NCI-H128 (cell line): Measurements from ENCODE around the gene IP6K2.
"Not testable (repeated sequence)": the region's sequence is repeated elsewhere in the genome, so short reads cannot be mapped to it uniquely, and the experiment has no call there.

Experiments
- DNase-seq: peaks from one replicate; lab custom pipeline; 2025; ENCODE audit not compliant: unreplicated experiment; lab: John Stamatoyannopoulos, UW

IP6K2 gene

GRCh38 chr3:48716982-48717746 is at the start of gene IP6K2:
Gene IP6K2, minus strand, starts transcription at chr3:48717221. Its CDS starts 21,930 bp downstream, at chr3:48695291.
- DNase-seq: peak; percentile 90

DNA sequence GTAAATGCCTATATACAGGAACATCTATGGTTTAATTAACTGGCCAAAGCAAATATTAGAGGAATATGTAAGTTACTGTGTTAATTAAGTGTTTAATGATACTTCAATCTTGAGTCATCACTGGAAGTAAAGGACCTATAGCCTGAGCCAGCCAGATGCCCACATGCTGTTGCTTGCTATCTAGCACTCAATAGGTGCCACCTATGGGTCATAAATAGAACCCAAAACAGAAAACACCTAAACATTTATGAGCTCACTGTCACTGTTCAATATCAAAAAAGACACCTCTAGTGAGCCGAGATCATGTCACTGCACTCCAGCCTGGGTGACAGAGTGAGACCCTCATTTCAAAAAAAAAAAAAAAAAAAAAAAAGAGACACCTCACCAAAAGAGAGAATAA is 48.4 kb upstream of the IP6K2 start:
- no peak for DNase-seq

- no peak for DNase-seq
These were observed 45.8 kb upstream of the IP6K2 start for GRCh38 chr3:48762816-48763215.

DNA sequence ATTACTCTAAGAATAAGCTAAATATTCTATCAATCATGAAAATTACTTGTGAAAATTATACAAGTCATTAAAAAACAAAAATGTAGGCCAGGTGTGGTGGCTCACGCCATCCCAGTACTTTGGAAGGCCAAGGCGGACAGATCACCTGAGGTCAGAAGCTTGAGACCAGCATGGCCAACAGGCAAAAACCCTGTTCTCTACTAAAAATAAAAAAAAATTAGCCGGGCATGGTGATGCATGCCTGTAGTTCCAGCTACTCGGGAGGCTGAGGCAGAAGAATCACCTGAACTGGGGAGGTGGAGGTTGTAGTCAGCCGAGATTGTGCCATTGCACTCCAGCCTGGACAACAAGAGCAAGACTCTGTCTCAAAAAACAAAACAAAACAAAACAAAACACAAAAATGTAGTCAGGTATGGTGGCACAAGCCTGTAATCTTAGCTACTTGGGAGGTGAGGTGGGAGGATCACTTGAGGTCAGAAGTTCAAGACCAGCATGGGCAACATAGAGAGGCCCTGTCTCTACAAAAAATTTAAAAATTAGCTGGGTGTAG is 43.0 kb upstream of the IP6K2 start:
- not testable (repeated sequence) for DNase-seq

- not testable (repeated sequence) for DNase-seq
These were observed 42.5 kb upstream of the IP6K2 start for GRCh38 chr3:48759531-48759930.

- no peak for DNase-seq
These were observed 42.0 kb upstream of the IP6K2 start for GRCh38 chr3:48759071-48759470.

DNA sequence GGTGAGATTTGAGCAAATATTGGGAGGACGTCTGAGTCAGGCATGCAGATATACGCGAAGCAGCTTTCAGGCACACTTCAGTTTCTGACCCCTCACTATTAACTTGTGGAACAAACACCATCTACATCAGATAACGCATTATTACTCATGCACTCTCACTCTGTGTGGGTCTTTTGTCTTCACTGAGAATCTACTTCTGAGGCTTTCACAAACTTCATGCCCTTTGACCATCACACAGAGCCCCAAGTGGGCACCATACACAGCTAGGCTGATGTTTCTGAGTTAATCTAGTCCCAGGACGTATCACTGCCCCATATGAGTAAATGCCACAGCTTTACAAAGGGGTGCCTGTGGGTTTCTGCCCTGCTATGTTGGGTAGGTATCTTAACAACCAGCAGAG is 39.6 kb upstream of the IP6K2 start:
- no peak for DNase-seq

DNA sequence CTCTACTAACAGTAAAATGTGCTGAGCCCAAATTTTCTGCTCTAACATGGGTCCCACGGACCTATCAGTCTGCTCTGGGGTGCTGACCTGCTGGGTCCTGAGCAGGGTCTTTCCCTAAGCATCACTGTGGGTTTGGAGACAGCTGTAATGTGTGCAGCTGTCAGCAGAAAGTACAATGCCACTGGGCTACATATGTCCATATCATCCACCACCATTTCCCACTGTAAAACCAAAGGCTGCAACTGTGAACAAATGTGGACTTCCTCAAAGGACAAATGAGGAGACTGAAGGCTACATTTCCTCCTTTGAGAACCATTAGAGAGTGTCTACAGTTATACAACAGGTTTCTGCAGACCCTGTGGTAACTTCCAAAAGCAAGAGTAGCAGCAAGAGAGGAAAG is 33.8 kb upstream of the IP6K2 start:
- no peak for DNase-seq

- no peak for DNase-seq
These were observed 31.7 kb upstream of the IP6K2 start for GRCh38 chr3:48748754-48749153.

- no peak for DNase-seq
These were observed 30.7 kb upstream of the IP6K2 start for GRCh38 chr3:48747706-48748105.

DNA sequence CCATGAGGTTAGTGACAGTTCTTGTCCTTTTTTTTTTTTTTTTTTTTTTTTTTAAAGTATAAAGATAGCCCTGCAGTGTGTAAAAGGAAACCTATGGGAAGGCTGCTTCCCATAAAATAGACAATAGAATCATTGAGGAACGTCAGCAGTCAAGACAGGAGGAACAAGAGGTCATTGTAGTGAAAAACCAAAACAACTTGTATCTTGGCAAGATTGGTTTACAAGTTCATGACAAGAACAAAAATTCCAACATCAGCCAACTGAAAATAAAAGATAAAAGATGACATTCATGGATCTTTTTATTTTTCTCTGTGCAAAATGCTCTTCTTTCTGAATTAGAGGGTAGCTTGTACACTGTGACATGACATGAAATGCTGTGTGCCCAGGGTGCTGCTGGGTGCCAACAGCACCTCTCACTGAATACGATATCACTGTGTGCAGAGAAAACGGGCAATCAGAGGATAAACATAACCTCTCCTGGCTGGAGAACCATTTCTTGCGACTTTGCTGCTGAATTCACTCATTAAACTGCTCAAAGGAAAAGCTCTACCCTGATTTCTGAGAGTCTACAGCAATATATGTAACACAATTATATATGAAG is 30.1 kb upstream of the IP6K2 start:
- no peak for DNase-seq

DNA sequence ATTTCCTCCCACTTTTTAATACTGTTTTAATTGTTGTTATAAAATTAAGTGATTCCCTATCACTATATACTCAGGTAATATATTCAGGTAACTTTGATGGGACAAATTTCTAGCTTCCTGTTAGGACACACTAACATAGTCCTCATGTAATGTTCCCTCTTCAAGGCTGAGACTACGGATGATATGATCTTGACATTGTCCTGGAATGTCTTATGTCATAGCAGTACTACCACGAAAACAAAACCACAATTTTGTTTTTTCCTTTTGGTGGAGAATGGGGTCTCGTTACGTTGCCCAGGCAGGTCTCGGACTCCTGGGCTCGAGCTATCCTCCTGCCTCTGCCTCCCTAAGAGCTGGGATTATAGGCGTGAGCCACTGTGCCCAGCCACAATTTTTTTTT is 26.8 kb upstream of the IP6K2 start:
- DNase-seq: no peak

DNA sequence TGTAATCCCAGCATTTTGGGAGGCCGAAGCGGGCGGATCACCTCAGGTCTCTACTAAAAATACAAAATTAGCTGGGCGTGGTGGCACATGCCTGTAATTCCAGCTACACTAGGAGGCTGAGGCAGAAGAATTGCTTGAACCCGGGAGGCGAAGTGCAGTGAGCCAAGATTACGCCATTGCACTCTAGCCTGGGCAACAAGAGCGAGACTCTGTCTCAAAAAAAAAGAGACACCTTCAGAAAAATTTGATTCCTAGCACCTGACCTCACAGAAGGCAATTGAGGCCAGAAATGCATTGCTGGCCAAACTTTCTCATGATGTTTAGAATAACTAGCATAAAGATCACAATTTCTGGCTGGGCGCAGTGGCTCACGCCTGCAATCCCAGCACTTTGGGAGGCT is 24.2 kb upstream of the IP6K2 start:
- DNase-seq: not testable (repeated sequence)

DNA sequence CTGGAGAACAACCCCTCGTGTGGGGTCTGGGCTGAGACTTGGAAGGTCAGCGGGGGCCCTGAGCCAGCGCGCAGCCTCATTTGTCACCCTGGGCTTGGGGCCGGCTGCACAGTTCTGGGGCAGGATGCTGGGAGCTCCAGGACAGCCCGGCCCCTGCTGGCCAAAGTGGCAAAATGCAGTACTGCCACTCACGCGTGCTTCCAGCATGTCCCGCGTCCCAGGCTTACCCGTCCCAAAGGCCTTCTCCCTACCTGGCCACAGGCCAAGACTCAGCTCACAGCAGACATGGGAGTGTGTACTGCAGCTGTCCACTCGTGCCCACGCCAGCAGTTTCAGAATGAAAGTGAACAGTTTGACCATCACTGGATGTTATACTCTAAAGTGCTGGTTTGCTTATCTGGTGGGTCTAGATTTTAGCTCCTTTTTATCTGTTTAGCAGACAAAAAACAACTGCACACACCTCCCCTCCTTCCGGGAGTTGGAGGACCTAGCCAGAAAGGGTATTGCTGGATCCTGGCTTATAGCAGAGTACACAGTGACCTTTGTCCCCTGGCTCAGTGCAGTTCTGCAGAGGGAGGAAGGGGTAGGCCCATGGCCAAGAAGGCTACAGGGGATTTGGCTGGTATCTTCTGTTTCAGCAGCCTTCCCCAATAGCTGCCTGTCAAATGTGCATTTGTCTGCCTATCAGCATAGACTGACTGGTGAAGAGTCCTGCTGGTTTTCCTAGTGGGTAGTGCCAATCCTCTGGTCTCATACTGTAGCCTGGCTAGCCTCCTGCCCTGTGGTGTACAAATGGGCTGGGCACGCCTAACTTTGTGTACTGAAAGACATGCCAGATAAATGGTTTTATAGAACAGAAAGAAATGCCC is 23.2 kb upstream of the IP6K2 start:
- DNase-seq: no peak

DNA sequence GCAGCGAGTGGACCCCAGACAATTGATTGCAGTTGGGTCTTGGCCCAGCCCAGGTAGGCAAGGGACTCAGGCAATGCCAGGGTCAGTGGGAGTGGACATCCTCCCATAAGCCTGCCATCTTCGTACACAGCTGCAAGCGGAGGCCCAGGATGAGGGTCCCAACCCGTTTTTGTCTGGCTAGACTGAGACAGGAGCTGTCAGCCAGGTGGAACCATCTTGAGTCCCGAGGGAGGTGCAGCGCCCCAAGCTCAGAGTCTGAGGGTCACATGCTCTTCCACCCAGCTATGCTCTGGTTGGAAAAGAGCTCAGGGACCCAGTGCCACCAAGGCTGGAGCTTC is 22.6 kb upstream of the IP6K2 start:
- DNase-seq: no peak

- DNase-seq: no peak
These were observed 22.1 kb upstream of the IP6K2 start for GRCh38 chr3:48738926-48739616.

- no peak for DNase-seq
These were observed 21.1 kb upstream of the IP6K2 start for GRCh38 chr3:48738144-48738536.

GRCh38 chr3:48735075-48735767 is 18.2 kb upstream of the IP6K2 start:
- not testable (repeated sequence) for DNase-seq

DNA sequence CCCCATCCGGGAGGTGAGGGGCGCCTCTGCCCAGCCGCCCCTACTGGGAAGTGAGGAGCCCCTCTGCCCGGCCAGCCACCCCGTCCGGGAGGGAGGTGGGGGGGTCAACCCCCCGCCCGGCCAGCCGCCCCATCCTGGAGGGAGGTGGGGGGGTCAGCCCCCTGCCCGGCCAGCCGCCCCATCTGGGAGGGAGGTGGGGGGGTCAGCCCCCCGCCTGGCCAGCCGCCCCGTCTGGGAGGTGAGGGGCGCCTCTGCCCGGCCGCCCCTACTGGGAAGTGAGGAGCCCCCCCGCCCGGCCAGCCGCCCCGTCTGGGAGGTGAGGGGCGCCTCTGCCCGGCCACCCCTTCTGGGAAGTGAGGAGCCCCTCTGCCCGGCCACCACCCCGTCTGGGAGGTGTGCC is 17.5 kb upstream of the IP6K2 start:
- not testable (repeated sequence) for DNase-seq

GRCh38 chr3:48733752-48734518 is 16.9 kb upstream of the IP6K2 start:
- DNase-seq: not testable (repeated sequence)
